OCI-LY7 (cell line): Measurements from ENCODE around the gene MAEA. TPM values are rescaled to one million over a fixed set of nuclear protein-coding genes. Genes with fewer than 3 reads are reported as not detected.

ENCODE experiments used
- BruUV-seq: library from RNA; stranded (reverse); fragments of 400-500 nt; replicated peaks from 2 replicates; lab custom pipeline; 2021; lab: Mats Ljungman, UMichigan
- CTCF ChIA-PET: fragments of 300-600 bp; sonication (Branson Sonifier 250); formaldehyde crosslinking; loops from one replicate; lab custom pipeline; 2022; ENCODE audit warnings: antibody characterized with exemption; ENCODE audit not compliant: unreplicated experiment; lab: Charles Lee
- POLR2A ChIA-PET: fragments of 300-600 bp; sonication (Branson Sonifier 250); formaldehyde crosslinking; loops from one replicate; lab custom pipeline; 2022; ENCODE audit warnings: antibody characterized with exemption; lab: Charles Lee
- DNase-seq: peaks from one replicate; pipeline ENCODE4 v3.0.0-alpha.2; 2015; ENCODE audit warnings: low spot score
- H2AFZ ChIP-seq: fragments of 200-600 bp; sonication (generic), shearing (Covaris generic); 2 replicates; pipeline ENCODE4 v1.6.1; 2014; ENCODE audit warnings: mild to moderate bottlenecking, antibody characterized with exemption, low read length, moderate library complexity
- H3K27ac ChIP-seq: fragments of 200-600 bp; sonication (generic); 2 replicates; pipeline ENCODE4 v1.5.1; 2014; ENCODE audit warnings: mixed run types, low read depth, mild to moderate bottlenecking, moderate library complexity, low read length, inconsistent platforms; ENCODE audit not compliant: poor library complexity, severe bottlenecking
- H3K36me3 ChIP-seq: fragments of 200-600 bp; sonication (generic); 2 replicates; pipeline ENCODE4 v1.6.1; 2014; ENCODE audit warnings: mild to moderate bottlenecking, antibody characterized with exemption, low read length, moderate library complexity, mixed read lengths; ENCODE audit not compliant: insufficient read depth
- H3K4me1 ChIP-seq: fragments of 200-600 bp; sonication (generic); 2 replicates; pipeline ENCODE4 v1.5.1; 2014; ENCODE audit warnings: mild to moderate bottlenecking, low read length; ENCODE audit not compliant: insufficient read depth, poor library complexity, severe bottlenecking
- H3K4me2 ChIP-seq: fragments of 200-600 bp; sonication (generic); 2 replicates; pipeline ENCODE4 v1.6.1; 2014; ENCODE audit warnings: mild to moderate bottlenecking, low read length
- H3K4me3 ChIP-seq: fragments of 200-600 bp; sonication (generic); 2 replicates; pipeline ENCODE4 v1.5.1; 2014; ENCODE audit warnings: mild to moderate bottlenecking, low read depth, low read length; ENCODE audit not compliant: poor library complexity, severe bottlenecking
- H3K79me2 ChIP-seq: fragments of 200-600 bp; sonication (generic); 2 replicates; pipeline ENCODE4 v1.6.1; 2016; ENCODE audit warnings: low read depth, mild to moderate bottlenecking, low read length, moderate library complexity, mixed read lengths; ENCODE audit not compliant: insufficient read depth
- H3K9me2 ChIP-seq: fragments of 200-600 bp; sonication (generic); 2 replicates; pipeline ENCODE4 v1.6.1; 2016; ENCODE audit warnings: mild to moderate bottlenecking, low read length, mixed read lengths; ENCODE audit not compliant: insufficient read depth
- H3K9me3 ChIP-seq: fragments of 200-600 bp; sonication (generic); 2 replicates; pipeline ENCODE4 v1.6.1; 2014; ENCODE audit warnings: mild to moderate bottlenecking, mixed run types, low read length, mixed read lengths
- H4K20me1 ChIP-seq: fragments of 200-600 bp; sonication (generic); 2 replicates; pipeline ENCODE4 v1.6.1; 2014; ENCODE audit warnings: mild to moderate bottlenecking, antibody characterized with exemption, low read length, moderate library complexity, mixed read lengths; ENCODE audit not compliant: insufficient read depth
- EZH2phosphoT487 ChIP-seq: fragments of 200-600 bp; sonication (generic); IDR thresholded peaks from 2 replicates; pipeline ENCODE4 v1.6.1; 2018; ENCODE audit warnings: low read depth, borderline replicate concordance, mild to moderate bottlenecking, mixed run types, antibody characterized with exemption, low read length, moderate library complexity, mixed read lengths
- intact Hi-C: fragments of 100-400 bp; cut with micrococcal nuclease; formaldehyde crosslinking; loops from one replicate; pipeline ENCODE4 v1.10.0; 2022; ENCODE audit not compliant: unreplicated experiment
- total RNA-seq, 2 experiments: library from RNA; depleted of rRNA in 1 of 2; stranded (reverse); fragments of >200 nt in 1 of 2; shearing (Covaris generic) in 1 of 2; gene quantifications; 2 replicates each; pipeline ENCODE4 v1.2.3, GENCODE V29; 2014 to 2022
- TF ChIP-seq, protein P1 (sequence below): fragments of 200-600 bp; sonication (generic); conservative IDR thresholded peaks from 2 replicates; pipeline ENCODE4 v1.5.1; 2014; ENCODE audit warnings: mild to moderate bottlenecking, antibody characterized with exemption, low read length, moderate library complexity, mixed read lengths

MAEA gene
- total RNA-seq, 2 experiments from 2014 or later = 53.2 to 59.3 TPM

DNA sequence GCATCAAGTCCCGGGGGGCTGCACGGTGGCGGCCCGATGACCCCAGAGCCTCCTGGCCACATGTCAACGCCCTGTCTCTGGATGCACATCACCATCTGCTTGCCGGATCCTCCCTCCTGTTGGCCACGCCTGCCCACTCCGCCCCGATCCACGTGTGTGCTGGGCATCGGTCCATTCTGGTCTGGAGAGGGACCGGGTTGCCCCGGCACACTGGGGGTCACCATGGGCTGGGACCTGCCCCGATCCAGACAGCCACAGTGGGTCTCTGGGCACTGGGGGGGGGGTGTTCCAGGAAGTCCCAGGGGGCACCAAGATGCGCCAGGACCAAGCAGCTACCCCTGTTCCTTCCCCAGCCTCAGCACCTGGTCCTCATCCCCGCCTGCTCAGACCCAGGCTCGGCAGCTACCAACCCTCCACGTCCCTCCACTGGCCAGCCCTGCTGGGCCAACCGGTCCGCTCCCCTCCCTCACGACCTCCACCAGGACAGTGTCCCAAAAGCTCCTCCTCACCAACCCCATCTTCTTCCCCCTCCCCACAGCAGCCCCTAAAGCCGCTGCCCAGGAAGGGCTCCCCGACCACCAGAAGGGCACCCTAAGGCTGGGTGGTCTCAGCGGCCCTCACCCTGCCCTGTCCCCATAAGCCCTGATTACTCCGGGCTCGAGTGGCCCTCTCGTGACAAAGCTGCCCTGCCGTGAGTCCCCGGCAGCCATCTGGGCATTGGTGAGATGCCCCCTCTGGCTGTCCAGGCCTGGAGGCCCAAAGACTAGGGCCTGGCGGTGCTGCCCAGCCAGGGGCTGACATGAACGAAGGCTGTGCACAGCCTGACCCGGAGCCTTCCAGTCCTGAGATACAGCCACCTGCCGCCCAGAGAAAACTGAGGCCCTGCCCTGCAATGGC lies 45.4 kb upstream of the MAEA start:
- DNase-seq = no peak
- Histone ChIP-seq H3K4me3 (no peak overlapping the region), H3K4me2 (no peak overlapping the region), H2AFZ (no peak overlapping the region), H3K9me3 (no peaks in the 10 kb centered on the region), H3K4me1 (peaks cover 16% of the 10 kb centered on the region), H3K27ac (no peak overlapping the region), H4K20me1 (peaks cover 15% of the 10 kb centered on the region), H3K9me2 (no peaks in the 10 kb centered on the region), H3K79me2 (peaks cover 62% of the 10 kb centered on the region), H3K36me3 (peaks cover 18% of the 10 kb centered on the region; the same call in 1 of the 2 replicates)
- intact Hi-C loops = loop anchor here (10.0 kb wide), 1 partner anchor 230 kb away; the partner anchor contains the start of gene FGFRL1
- no TSS peak for BruUV-seq
- CTCF ChIA-PET = no interaction called here
- POLR2A ChIA-PET = interaction anchor here (0.7 kb wide), 1 partner anchor 60 kb away, joined by 5 read pairs; no protein-coding TSS in a partner anchor
- TF ChIP-seq, protein P1, sequence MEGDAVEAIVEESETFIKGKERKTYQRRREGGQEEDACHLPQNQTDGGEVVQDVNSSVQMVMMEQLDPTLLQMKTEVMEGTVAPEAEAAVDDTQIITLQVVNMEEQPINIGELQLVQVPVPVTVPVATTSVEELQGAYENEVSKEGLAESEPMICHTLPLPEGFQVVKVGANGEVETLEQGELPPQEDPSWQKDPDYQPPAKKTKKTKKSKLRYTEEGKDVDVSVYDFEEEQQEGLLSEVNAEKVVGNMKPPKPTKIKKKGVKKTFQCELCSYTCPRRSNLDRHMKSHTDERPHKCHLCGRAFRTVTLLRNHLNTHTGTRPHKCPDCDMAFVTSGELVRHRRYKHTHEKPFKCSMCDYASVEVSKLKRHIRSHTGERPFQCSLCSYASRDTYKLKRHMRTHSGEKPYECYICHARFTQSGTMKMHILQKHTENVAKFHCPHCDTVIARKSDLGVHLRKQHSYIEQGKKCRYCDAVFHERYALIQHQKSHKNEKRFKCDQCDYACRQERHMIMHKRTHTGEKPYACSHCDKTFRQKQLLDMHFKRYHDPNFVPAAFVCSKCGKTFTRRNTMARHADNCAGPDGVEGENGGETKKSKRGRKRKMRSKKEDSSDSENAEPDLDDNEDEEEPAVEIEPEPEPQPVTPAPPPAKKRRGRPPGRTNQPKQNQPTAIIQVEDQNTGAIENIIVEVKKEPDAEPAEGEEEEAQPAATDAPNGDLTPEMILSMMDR = no peak
- no peak for TF ChIP-seq EZH2phosphoT487

DNA sequence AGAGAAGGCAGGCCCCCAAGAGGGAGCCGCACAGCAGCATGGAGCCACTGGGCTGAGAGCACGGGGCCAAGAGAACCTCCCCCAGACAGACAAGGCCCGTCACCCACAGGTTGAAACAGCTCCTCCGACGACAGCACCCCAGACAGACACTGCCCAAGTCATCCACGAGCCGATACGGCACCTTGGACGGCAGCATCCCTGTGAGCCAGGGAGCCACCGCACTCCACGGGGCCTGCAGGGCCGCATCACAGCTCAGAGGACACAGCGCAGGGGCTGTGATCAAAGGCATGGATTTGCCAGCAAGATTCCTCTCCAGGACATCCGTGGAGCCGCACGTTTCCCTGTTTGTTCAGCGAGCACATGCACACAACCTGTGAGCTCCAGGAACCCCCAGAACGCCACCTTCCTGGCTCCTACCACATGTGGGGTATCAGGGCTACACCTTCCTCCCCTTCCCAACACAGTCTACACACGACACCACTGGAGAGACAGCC lies 44.7 kb upstream of the MAEA start:
- CTCF ChIA-PET = no interaction called here
- Histone ChIP-seq H3K4me2 (no peak overlapping the region), H3K4me3 (no peak overlapping the region), H2AFZ (no peak overlapping the region), H4K20me1 (peaks cover 15% of the 10 kb centered on the region), H3K27ac (no peak overlapping the region), H3K9me2 (no peaks in the 10 kb centered on the region), H3K4me1 (peaks cover 22% of the 10 kb centered on the region), H3K9me3 (no peaks in the 10 kb centered on the region), H3K79me2 (peaks cover 66% of the 10 kb centered on the region), H3K36me3 (peaks cover 12% of the 10 kb centered on the region; the same call in 1 of the 2 replicates)
- intact Hi-C loops = loop anchor here (5.0 to 10.0 kb wide), 2 partner anchors 43 to 230 kb away; partner anchors contain the start of gene FGFRL1
- BruUV-seq = no TSS peak
- no peak for TF ChIP-seq EZH2phosphoT487
- TF ChIP-seq, protein P1 = no peak
- DNase-seq = no peak
- POLR2A ChIA-PET = no interaction called here
